Breast epithelium (tissue), 3 donors: ENCODE results near the gene DCLK1.

ENCODE experiments used
- CTCF ChIP-seq, 3 donors: fragments of 450-650 bp; IDR thresholded peaks; one replicate each; pipeline ENCODE4 v1.5.1; 2016 to 2017; ENCODE audit warnings: antibody characterized with exemption in 3 of 3, mild to moderate bottlenecking in 3 of 3, moderate library complexity in 3 of 3
- POLR2A ChIP-seq: fragments of 450-650 bp; IDR thresholded peaks from one replicate; pipeline ENCODE4 v1.6.1; 2016; ENCODE audit warnings: antibody characterized with exemption, mild to moderate bottlenecking, moderate library complexity
- POLR2AphosphoS5 ChIP-seq, 3 donors: sonication (generic); formaldehyde crosslinking; IDR thresholded peaks; one replicate each; pipeline ENCODE4 v1.6.1; 2017; ENCODE audit warnings: antibody characterized with exemption in 3 of 3

DNA sequence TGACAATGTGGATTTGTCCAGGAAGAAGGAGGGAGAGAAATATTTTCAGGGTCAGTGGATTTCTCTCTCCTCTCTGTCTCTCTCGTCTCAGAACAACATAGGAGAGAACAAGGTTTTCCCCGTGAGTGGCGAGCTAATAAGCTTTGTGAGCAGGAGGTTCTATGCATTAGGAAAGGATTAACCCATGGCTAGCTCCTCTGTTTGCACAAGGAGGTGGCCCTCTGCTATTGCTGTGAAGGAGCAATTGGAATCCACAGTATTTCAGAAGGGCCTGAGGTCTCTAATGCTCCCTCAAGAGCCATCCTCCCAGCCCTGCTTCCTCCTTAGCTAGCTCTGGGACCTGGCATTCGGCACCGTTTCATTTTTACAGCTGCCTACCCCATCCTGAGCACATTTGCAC is 365.8 kb downstream of the DCLK1 start:
- TF ChIP-seq CTCF (IDR thresholded peaks at IDR 0.05) (no peak), POLR2A (no peak), POLR2AphosphoS5 (IDR thresholded peaks at IDR 0.05) (no peak)
